GM19395 (cell line): Measurements from ENCODE around the gene OGDHL.
"Not testable (repeated sequence)": the region's sequence is repeated elsewhere in the genome, so short reads cannot be mapped to it uniquely, and the experiment has no call there.

Source experiments
- ATAC-seq: cut with Tn5 transposase; IDR thresholded peaks from one replicate; pipeline ENCODE4 v1.9.1; 2021; ENCODE audit warnings: mild to moderate bottlenecking, moderate library complexity; ENCODE audit not compliant: unreplicated experiment

OGDHL gene

GRCh38 chr10:49756641-49757040 is 5.5 kb downstream of the OGDHL start:
- ATAC-seq, result no peak

DNA sequence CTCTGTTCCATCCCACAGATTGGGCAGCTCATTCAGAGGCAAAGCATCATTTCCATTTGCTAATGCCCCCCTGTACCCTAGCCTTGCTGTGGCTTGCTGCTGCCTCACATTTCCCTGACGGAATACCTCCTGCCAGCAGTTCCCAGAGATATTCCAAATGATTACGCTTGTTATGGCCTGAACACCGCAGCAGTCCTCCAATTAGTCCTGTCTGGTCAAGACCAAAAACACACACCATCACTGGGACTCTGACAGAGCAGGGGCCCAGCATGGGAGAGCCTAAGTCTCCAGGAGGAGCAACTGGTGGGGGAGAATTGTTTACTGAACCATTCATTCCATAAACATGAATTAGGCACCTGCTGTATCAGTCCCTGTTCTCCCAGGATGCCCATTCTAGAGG is 6.1 kb downstream of the OGDHL start:
- ATAC-seq, result no peak

DNA sequence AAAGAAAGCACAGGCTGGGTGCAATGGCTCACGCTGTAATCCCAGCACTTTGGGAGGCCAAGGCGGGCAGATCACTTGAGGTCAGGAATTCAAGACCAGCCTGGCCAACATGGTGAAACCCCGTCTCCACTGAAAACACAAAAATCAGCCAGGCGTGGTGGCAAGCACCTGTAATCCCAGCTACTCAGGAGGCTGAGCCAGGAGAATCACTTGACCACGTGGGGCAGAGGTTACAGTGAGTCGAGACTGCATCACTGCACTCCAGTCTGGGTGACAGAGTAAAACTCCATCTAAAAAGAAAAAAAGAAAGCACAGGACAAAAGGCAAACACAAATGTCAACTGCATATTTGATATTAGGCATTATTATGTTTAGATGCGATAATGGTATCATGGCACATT is 7.2 kb downstream of the OGDHL start:
- not testable (repeated sequence) for ATAC-seq

GRCh38 chr10:49752584-49752983 is 9.5 kb downstream of the OGDHL start:
- ATAC-seq, result no peak

DNA sequence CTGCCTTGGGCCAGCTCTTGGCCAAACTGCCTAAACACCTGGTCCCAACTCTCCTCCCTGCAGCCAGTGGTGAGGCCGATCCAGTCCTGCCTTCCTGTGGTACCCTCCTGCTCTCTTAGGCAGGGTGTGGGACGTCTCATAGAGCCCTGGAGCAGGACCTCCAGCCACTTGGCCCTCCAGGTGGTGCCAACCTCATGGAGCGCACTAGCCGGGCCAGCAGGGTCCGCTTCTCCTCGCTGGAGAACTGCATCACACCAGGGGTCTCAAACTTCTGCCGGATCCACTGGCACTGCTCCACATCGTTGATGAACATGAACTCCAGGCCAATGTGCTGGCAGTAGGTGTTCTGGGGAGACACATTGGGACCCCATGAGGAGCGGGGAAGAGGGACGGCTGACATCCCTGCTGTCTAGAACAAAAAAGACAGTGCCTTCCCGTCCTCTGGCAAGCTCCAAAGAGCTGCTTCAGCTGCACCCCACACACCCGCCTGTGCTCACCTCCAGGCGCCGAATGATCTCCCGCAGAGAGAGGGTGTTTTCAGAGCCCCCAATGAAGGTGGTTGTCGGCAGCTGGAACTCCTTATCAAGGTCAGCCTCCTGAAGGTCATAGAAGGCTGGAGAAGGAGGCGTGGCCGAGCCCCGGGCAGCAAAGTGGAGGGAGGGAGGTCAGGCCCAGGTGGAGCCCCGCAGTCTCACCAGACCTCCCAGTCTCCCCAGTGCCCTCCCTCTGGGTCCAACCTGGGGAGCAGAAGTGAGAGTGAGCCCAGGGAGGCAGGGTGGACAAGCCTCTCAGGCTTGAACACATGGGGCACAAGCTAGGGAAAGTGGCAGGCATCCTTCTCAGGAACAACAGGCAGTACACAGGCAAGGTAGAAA is 10.2 kb downstream of the OGDHL start:
- ATAC-seq, result no peak

DNA sequence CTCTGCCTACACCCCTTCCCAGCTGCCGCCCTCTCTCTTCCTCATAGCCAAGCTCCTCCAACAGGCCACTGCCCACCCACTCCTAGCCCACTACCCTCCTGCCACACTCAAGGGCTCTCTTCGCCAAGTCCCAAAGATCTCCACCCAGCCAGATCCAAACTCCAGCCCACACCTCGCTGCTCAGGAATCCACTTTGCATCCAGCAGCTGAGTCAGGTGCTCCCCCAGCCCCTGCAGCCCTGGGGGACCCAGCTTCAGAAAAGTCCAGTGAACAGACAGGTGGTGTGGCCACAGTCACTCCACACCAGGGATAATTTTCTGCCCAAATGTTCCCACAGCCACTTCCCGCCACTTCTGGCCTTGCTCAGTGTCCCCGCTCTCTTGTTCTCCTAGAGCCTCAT is 10.9 kb downstream of the OGDHL start:
- no peak for ATAC-seq

- no peak for ATAC-seq
Measured at GRCh38 chr10:49750546-49750945, 11.6 kb downstream of the OGDHL start.

- ATAC-seq, result no peak
Measured at GRCh38 chr10:49749556-49750491, 12.3 kb downstream of the OGDHL start.

GRCh38 chr10:49749144-49749543 is 13.0 kb downstream of the OGDHL start:
- no peak for ATAC-seq

- no peak for ATAC-seq
Measured at GRCh38 chr10:49748006-49748405, 14.1 kb downstream of the OGDHL start.

DNA sequence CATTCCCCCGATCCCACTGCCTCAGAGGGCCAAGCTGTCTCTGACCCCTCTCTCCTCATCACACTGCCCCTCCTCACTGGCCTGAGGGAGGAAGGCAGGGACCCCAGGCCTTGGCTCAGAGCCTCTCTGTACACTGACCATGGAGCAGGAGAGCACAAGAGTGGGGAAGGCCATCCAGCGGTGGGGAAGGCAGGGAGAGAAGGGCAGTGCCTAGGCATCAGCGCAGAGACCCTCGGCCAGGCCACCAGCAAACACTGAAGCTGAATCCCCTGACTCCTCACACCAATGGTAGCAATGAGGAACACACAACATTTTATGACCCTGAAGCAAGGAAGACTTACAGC is 14.8 kb downstream of the OGDHL start:
- no peak for ATAC-seq

GRCh38 chr10:49746626-49747302 is 15.4 kb downstream of the OGDHL start:
- no peak for ATAC-seq

- ATAC-seq, result no peak
Measured at GRCh38 chr10:49745756-49746155, 16.4 kb downstream of the OGDHL start.

GRCh38 chr10:49744924-49745605 is 17.1 kb downstream of the OGDHL start:
- no peak for ATAC-seq

GRCh38 chr10:49744091-49744685 is 17.9 kb downstream of the OGDHL start:
- ATAC-seq, result no peak

GRCh38 chr10:49743464-49744075 is 18.6 kb downstream of the OGDHL start:
- no peak for ATAC-seq

DNA sequence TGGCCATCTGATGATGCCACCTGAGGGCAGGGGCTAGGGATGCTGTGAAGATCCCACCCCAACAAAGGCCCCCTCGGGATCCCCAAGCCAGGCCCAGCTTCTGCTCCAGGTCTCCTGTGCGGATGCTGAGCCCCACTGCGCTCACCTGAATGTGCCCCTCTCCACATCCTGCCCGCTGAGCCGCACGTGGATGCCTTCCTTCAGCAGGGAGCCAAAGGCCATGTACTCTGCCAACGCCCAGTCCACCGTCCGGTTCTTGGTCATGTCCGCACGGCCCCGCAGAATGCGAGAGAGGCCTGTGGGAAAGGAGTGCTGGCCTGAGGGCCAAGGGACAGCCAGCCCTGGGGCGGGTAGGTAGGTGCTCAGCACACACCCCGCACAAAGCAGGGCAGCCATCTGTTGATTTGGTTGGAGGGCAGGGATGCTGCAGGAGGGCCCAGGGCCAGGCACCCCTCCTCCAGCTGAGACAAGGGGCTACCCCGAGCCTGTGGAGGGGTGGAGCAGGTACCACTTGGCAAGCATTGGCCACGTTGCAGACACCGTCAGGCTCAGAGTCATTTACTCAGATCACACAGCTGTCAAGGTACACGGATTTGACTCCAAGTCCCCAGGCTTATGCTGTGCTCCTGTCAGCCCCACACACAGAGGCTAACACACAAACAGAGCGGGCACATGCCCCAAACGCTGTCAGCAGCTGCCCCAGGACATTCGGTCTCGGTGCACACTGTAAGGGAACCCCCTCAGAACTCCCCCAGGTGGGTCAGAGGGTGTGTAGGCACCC is 19.2 kb downstream of the OGDHL start:
- no peak for ATAC-seq

- ATAC-seq, result no peak
Measured at GRCh38 chr10:49741108-49741995, 20.8 kb downstream of the OGDHL start.
